HL-60 (cell line): Measurements from ENCODE around the gene SSX2IP.

Source experiments
- DNase-seq, 2 experiments: peaks; one replicate each; pipeline ENCODE4 v3.0.0-alpha.2; 2010 to 2020; ENCODE audit warnings: low read depth in 1 of 2, low spot score in 1 of 2
- H3K27ac ChIP-seq: fragments of 250-450 bp; sonication (Bioruptor Pico); replicated peaks from 2 replicates; pipeline ENCODE4 v1.5.1; 2020; ENCODE audit warnings: mild to moderate bottlenecking, moderate library complexity
- H3K27me3 ChIP-seq: fragments of 250-450 bp; sonication (Bioruptor Pico); 2 replicates; pipeline ENCODE4 v1.5.1; 2021; ENCODE audit warnings: mild to moderate bottlenecking, moderate library complexity; ENCODE audit not compliant: insufficient read depth, poor library complexity, severe bottlenecking
- H3K4me3 ChIP-seq: replicated peaks from 2 replicates; pipeline ENCODE4 v1.5.1; 2011; ENCODE audit warnings: mild to moderate bottlenecking, control low read depth, low read length; ENCODE audit not compliant: insufficient read depth
- CTCF ChIP-seq: IDR thresholded peaks from one replicate; pipeline ENCODE4 v1.5.1; 2011; ENCODE audit warnings: low read length, control low read depth, inconsistent platforms; ENCODE audit not compliant: insufficient read depth
- GABPA ChIP-seq: IDR thresholded peaks from 2 replicates; pipeline ENCODE4 v1.6.1; 2012; ENCODE audit warnings: low read depth
- POLR2AphosphoS5 ChIP-seq: IDR thresholded peaks from 2 replicates; pipeline ENCODE4 v1.6.1; 2012; ENCODE audit warnings: low read depth
- REST ChIP-seq: IDR thresholded peaks from 2 replicates; pipeline ENCODE4 v1.6.1; 2012; ENCODE audit warnings: low read depth; ENCODE audit not compliant: insufficient replicate concordance
- SPI1 ChIP-seq: IDR thresholded peaks from 2 replicates; pipeline ENCODE4 v1.6.1; 2012; ENCODE audit warnings: low read depth, mild to moderate bottlenecking, borderline replicate concordance
- long read RNA-seq: library from polyadenylated mRNA; unstranded; transcript quantifications from one replicate; pipeline ENCODE4 v2.0.0, GENCODE V29; 2020

Gene SSX2IP
- long read RNA-seq, full-length matches to known transcripts: 32 of 85 reads
- long read RNA-seq, partial matches to known transcripts: 13 of 85 reads
- long read RNA-seq, other reads (novel, unspliced or antisense): 40 of 85 reads

GRCh38 chr1:84690397-84691121, at the start of gene SSX2IP:
Gene SSX2IP (minus strand): TSS chr1:84690461. CDS start chr1:84671219, 19,242 bp downstream.
- TF ChIP-seq SPI1 (no peak), POLR2AphosphoS5 (peak; percentile 29; the same call in 1 of the 2 replicates)
- DNase-seq: peak; percentile 92 to 99
- peak within 1 kb of the TSS; percentile 87 for H3K27ac ChIP-seq
- no peaks in the 10 kb centered on the region for H3K27me3 ChIP-seq
- peak within 1 kb of the TSS; percentile 77 for H3K4me3 ChIP-seq

- Histone ChIP-seq H3K27me3 (no peaks in the 10 kb centered on the region), H3K27ac (no peak overlapping the region), H3K4me3 (no peak overlapping the region)
- DNase-seq: no peak
- TF ChIP-seq REST (no peak), GABPA (no peak), SPI1 (no peak), CTCF (no peak), POLR2AphosphoS5 (no peak)
Observed at GRCh38 chr1:84738237-84738636, 48.0 kb upstream of the SSX2IP start.

GRCh38 chr1:84737590-84737989, 47.3 kb upstream of the SSX2IP start:
- TF ChIP-seq SPI1 (no peak), CTCF (no peak), POLR2AphosphoS5 (no peak), GABPA (no peak), REST (no peak)
- H3K27me3 ChIP-seq: no peaks in the 10 kb centered on the region
- DNase-seq: no peak

GRCh38 chr1:84736944-84737343, 46.7 kb upstream of the SSX2IP start:
- H3K4me3 ChIP-seq: no peak overlapping the region
- no peak for DNase-seq
- no peak overlapping the region for H3K27ac ChIP-seq
- TF ChIP-seq CTCF: no peak
- no peaks in the 10 kb centered on the region for H3K27me3 ChIP-seq

More at GRCh38 chr1:84737590-84737989, 47.3 kb upstream of the SSX2IP start:
- Histone ChIP-seq H3K27ac (no peak overlapping the region), H3K4me3 (no peak overlapping the region)
